ENCODE results near the gene PRKCH. TPM values are rescaled to one million over a fixed set of nuclear protein-coding genes. Genes with fewer than 3 reads are reported as not detected.

PRKCH gene
- total and polyA plus RNA-seq, 10 of the 15 experiments (the other 5 are each of a cell fraction or from before 2014, with no cell fraction given): 10.7 to 140 (median 33.2) TPM

GRCh38 chr14:61444215-61444768 is 122.9 kb downstream of the PRKCH start (continued):
- TF ChIP-seq PBX3 (IDR thresholded peaks at IDR 0.05; ENCODE audit: insufficient replicate concordance, low read depth, low read length): no peak
- TF ChIP-seq STAT1 (conservative IDR thresholded peaks at IDR 0.05): no peak
- TF ChIP-seq IKZF1 (conservative IDR thresholded peaks at IDR 0.05): peak; percentile 75
- peak; percentile 65 for TF ChIP-seq MEF2B (IDR thresholded peaks at IDR 0.05; ENCODE audit: partially characterized antibody, poor library complexity, severe bottlenecking)
- no peak for TF ChIP-seq MEF2A (IDR thresholded peaks at IDR 0.05; ENCODE audit: insufficient read depth, low read depth, low read length)
- TF ChIP-seq YY1 (IDR thresholded peaks at IDR 0.05; ENCODE audit: low read depth, low read length): peak; percentile 36; the same call in 1 of the 2 replicates
- no peak for TF ChIP-seq CTCF (IDR thresholded peaks at IDR 0.05 in 2 of 3, conservative IDR thresholded peaks at IDR 0.05 in 1 of 3; ENCODE audit: control insufficient read depth in 2 of 3, extremely low read depth in 1 of 3, insufficient read depth in 1 of 3, low read depth in 3 of 3, low read length in 3 of 3)
- TF ChIP-seq REST (IDR thresholded peaks at IDR 0.05; ENCODE audit: low read depth, low read length): no peak
- peak; percentile 27 for TF ChIP-seq BCL3 (IDR thresholded peaks at IDR 0.05; ENCODE audit: borderline replicate concordance, insufficient read depth, low read depth, low read length, poor library complexity, severe bottlenecking)
- no peak for TF ChIP-seq KDM1A (IDR thresholded peaks at IDR 0.05; ENCODE audit: borderline replicate concordance)
- TF ChIP-seq ZNF687 (IDR thresholded peaks at IDR 0.05): peak; percentile 90
- no peak for TF ChIP-seq RB1 (IDR thresholded peaks at IDR 0.05; ENCODE audit: borderline replicate concordance)
- no peak for TF ChIP-seq GABPA (IDR thresholded peaks at IDR 0.05; ENCODE audit: low read depth)
- no peak for TF ChIP-seq ZNF24 (IDR thresholded peaks at IDR 0.05)
- TF ChIP-seq ZNF207 (IDR thresholded peaks at IDR 0.05; ENCODE audit: borderline replicate concordance): no peak
- TF ChIP-seq JUND (IDR thresholded peaks at IDR 0.05; ENCODE audit: low read depth, low read length): no peak
- peak; percentile 96 for TF ChIP-seq RUNX3 (IDR thresholded peaks at IDR 0.05; ENCODE audit: low read length)

Data from GM12878 (cell line).